Subcutaneous adipose tissue (tissue), 4 donors: ENCODE measurements around the gene LGI1. TPM values are rescaled to one million over a fixed set of nuclear protein-coding genes. Genes with fewer than 3 reads are reported as not detected.

Experiments
- total RNA-seq, 4 donors: library from RNA; depleted of rRNA; stranded (reverse); fragments of >200 nt; gene quantifications; one replicate each; pipeline ENCODE4 v1.1.0, GENCODE V29; 2016
- TF ChIP-seq, protein P1 (sequence below): fragments of 450-650 bp; IDR thresholded peaks from one replicate; pipeline ENCODE4 v1.5.1; 2016; ENCODE audit warnings: low read depth, mild to moderate bottlenecking, control low read depth, antibody characterized with exemption, moderate library complexity

LGI1 gene
- total RNA-seq, 4 donors from 2014 or later: 0.66 to 0.68 TPM; not detected in 2

DNA sequence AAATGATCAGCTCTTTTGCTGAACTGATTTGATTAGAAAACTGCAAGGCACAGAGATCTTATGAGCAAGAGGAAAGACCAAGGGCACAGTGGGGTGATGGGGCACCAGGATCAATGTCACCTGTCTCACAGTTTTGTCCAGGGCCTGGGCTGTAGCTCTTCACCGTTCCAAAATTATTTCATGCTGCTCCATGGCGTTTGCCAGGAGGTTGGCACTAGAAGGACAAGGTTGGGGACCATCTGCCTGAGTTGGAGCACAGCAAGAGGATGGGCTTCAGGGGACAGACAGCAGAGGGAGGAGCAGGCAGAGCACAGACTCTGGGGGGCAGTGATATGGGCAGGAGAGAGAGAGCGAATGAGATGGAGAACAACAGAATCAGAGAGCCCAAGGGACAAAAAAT is 37.8 kb upstream of the LGI1 start:
- TF ChIP-seq, protein P1, sequence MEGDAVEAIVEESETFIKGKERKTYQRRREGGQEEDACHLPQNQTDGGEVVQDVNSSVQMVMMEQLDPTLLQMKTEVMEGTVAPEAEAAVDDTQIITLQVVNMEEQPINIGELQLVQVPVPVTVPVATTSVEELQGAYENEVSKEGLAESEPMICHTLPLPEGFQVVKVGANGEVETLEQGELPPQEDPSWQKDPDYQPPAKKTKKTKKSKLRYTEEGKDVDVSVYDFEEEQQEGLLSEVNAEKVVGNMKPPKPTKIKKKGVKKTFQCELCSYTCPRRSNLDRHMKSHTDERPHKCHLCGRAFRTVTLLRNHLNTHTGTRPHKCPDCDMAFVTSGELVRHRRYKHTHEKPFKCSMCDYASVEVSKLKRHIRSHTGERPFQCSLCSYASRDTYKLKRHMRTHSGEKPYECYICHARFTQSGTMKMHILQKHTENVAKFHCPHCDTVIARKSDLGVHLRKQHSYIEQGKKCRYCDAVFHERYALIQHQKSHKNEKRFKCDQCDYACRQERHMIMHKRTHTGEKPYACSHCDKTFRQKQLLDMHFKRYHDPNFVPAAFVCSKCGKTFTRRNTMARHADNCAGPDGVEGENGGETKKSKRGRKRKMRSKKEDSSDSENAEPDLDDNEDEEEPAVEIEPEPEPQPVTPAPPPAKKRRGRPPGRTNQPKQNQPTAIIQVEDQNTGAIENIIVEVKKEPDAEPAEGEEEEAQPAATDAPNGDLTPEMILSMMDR: no peak

DNA sequence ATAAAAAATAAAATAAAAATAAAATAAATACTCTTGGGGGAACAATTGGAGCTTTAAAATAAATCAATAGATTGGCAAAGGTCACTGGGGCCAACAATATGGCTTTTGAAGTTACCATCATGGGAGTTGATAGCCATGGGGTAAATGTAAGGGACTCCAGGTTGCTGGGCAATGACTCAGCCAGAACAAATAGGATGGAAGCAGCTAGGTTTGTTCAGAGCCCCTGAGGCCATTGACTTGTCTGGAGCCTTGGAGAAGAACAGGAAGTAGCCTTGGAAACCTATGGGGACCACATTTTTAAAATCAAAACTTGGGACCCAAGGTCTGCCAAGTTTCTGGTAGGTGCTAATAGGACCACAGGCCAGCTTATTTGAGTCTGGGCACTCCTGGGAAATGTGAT is 35.2 kb upstream of the LGI1 start:
- TF ChIP-seq, protein P1: no peak

DNA sequence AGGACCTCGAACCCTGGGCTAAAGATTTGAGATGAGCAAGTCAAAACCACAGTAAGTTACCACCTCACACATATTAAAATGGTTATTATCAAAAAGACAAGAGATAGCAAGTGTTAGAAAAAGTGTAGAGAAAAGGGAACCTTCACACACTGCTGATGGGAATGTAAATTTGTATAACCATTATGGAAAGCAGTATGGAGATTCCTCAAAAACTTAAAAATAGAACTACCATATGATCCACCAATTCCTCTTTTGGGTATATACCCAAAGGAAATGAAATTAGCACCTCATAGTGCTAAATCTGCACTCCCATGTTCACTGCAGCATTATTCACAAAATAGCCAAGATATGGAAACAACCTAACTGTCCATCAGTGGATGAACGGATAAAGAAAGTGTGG is 34.6 kb upstream of the LGI1 start:
- TF ChIP-seq, protein P1: no peak

DNA sequence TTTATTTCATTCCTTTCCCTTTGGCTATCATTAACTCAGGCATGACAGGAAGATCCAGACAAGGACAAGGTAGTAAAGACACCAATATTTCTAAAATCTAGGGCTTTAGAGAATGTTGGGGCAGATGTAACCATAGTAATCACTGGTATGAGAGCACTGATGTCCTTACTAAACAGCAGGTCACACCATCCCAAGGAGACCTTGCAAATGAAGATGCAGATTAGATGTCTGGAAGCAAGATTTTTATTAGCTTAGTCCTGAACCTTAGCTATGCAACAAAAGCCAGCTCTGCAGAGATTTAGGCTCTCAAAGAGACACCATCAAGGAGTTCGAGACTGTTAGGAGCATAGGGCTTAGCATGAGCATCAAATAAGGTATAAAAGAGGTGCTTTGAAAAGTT is 31.7 kb upstream of the LGI1 start:
- TF ChIP-seq, protein P1: no peak

DNA sequence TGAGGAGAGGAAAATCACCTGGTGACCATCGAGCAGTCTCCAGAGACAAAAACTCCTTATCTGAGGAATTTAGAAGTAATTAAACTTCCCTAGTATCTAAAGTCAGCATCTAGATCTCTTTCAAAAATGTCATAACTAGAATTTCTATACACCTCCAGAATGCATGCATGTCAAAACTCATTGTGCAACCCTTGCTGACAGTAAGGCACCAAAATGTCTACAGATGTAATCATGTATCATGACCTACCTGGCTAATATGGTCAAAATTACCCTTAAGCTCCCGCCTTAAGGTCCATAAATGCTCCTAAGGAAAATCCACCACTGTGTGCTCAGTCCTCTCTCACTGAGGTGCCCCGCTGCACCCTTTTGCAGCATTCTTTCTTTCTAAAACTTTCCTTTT is 16.4 kb upstream of the LGI1 start:
- TF ChIP-seq, protein P1: no peak

DNA sequence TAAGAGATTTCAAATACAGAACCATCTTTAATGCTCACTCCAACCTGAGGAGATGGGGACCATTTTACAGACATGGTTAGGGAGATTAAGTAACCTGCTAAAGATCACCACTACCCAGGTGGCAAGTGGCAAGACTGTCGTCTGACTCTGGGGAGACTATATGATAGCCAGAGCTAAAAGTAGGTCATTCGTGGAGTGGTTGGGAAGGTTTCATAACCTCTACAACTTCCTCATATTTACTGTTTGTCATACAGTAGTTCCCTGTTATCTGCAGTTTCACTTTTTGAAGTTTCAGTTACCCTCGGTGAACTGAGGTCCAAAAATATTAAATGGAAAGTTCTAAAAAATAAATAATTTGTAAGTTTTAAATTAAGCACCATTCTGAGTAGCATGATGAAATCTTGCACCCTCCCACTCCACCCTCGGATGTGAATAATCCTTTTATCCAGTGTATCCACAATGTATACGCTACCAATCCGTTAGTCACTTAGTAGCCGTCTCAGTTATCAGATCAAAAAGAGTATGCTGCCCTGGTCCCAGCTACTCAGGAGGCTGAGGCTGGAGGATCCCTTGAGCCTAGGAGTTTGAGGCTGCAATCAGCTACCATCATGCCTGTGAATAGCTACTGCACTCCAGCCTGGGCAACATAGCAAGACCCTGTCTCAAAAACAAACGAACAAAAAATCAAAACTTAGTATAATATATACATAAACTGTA is 14.9 kb upstream of the LGI1 start:
- TF ChIP-seq, protein P1: no peak

DNA sequence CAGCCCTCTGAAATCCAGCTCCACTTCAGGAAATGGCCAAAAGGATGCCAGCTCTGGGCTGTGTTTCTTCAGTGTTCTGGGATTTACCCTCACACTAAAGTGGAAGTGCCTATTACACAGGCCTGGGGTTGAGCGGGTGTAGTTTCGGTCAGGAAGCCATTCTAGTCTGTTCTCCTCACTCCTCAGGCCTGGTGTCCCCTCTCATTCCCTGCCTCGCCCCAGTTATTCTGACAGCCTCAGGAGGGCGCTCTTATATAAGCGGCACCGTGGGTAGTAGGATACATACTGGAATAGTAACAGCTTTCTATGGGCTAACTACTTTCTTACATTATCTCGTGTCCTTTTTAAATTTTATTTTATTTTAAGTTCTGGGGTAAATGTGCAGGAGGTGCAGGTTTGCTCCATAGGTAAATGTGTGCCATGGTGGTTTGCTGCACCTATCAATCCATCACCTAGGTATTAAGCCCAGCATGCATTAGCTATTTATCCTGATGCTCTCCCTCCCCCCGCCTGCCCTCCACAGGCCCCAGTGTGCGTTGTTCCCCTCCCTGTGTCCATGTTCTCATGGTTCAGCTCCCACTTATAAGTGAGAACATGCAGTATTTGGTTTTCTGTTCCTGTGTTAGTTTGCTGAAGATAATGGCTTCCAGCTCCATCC is 12.2 kb upstream of the LGI1 start:
- TF ChIP-seq, protein P1: no peak
